Body of pancreas (tissue), 4 donors: ENCODE data around the gene SYVN1. TPM values are rescaled to one million over a fixed set of nuclear protein-coding genes. Genes with fewer than 3 reads are reported as not detected.
"Not testable (repeated sequence)": the region's sequence is repeated elsewhere in the genome, so short reads cannot be mapped to it uniquely, and the experiment has no call there.

ENCODE experiments used
- ATAC-seq: fragments of 150-250 bp; one replicate; pipeline ENCODE4 v1.9.1; 2016
- DNase-seq, 4 donors: peaks; one replicate each; pipeline ENCODE4 v3.0.0-alpha.2; 2019
- H3K27ac ChIP-seq, 4 donors: fragments of 200-600 bp; sonication (generic); 1 replicate in 3 of 4; 2 replicates in 1 of 4; pipeline versions ENCODE4 v1.5.1 to v1.6.1; 2016 to 2019; ENCODE audit warnings: mild to moderate bottlenecking in 1 of 4, mixed read lengths in 1 of 4, moderate library complexity in 1 of 4
- H3K27me3 ChIP-seq, 2 donors: fragments of 200-600 bp; sonication (generic); one replicate each; pipeline ENCODE4 v1.6.0; 2016; ENCODE audit warnings: mild to moderate bottlenecking in 1 of 2
- H3K36me3 ChIP-seq, 2 donors: fragments of 200-600 bp; sonication (generic); replicated peaks in 1 of 2; 2 replicates each; pipeline ENCODE4 v1.5.1; 2016; ENCODE audit warnings: low read depth in 2 of 2; ENCODE audit not compliant: insufficient read depth in 1 of 2
- H3K4me1 ChIP-seq: fragments of 200-600 bp; sonication (generic); one replicate; pipeline ENCODE4 v1.6.0; 2016
- H3K4me3 ChIP-seq, 2 donors: fragments of 200-600 bp; sonication (generic); 1 replicate in 1 of 2; 2 replicates in 1 of 2; pipeline ENCODE4 v1.5.1; 2016 to 2019
- H3K9me3 ChIP-seq, 3 donors: fragments of 200-600 bp; sonication (generic); 1 replicate in 2 of 3; 2 replicates in 1 of 3; pipeline ENCODE4 v1.5.1; 2016
- POLR2A ChIP-seq, 3 donors: fragments of 450-650 bp; IDR thresholded peaks; one replicate each; pipeline ENCODE4 v1.6.1; 2016; ENCODE audit warnings: antibody characterized with exemption in 3 of 3, mild to moderate bottlenecking in 2 of 3
- WGBS, 2 donors: methylation state at CpG; one replicate each; pipeline ENCODE4 v1.1.5; 2017; 5-methylcytosine and 5-hydroxymethylcytosine counted together
- intact Hi-C: fragments of 100-400 bp; cut with DNase I; formaldehyde crosslinking; loops from one replicate; pipeline ENCODE4 v1.15.1; 2023
- total RNA-seq, 2 donors: library from RNA; depleted of rRNA; stranded (reverse); fragments of >200 nt; gene quantifications; one replicate each; pipeline ENCODE4 v1.1.0, GENCODE V29; 2016
- TF ChIP-seq, protein P1 (sequence below), 7 experiments: fragments of 450-650 bp in 4 of 7; fragments of 200-600 bp in 3 of 7; sonication (generic) in 3 of 7; IDR thresholded peaks; one replicate each; pipeline ENCODE4 v1.5.1; 2016 to 2019; ENCODE audit warnings: antibody characterized with exemption in 7 of 7

The SYVN1 gene
- total RNA-seq, 2 donors from 2014 or later: 41.0 to 97.2 TPM

DNA sequence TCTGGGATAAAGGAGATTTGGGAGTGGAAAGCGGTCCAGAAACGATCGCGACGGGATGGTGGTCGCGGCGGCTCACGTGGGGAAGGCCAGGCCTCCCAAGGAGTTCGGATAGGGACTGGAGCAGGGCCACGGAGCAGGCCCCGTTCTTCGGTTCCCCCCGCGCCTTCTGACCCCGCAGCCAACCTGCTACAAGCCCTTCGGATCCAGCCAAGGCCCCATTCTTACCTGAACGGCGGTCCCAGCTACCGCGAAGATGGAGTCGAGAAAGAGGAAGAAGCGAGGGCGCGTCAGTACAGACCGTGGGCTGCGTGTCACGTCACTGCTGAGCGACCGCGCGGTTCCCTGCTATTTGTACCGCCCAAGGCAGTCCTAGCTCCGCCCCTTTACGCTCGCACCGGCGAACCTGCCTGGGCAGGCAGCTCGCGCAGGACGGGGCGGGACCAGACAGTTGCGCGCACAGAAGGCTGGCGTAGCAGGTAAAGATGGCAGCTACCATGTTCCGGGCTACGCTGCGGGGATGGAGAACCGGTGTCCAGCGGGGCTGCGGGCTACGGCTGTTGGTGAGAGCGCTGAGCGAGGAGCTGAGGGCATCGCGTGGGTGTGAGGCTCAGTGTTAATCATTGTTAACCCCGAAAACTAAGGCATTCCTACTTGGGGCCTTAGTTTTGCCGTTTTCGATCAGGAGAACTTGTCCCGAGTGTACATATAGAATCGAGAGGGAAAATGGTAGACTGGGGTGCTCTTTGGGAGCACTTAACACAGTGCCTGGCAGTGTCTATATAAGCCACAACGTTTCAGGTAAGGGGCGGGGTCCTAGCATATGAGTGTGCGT, 12.2 kb downstream of the SYVN1 start, which contains the start of the genes FAU and MRPL49:
FAU (minus strand) TSS at position 270 of the 832 bp plus-strand sequence. CDS start 321 bp downstream, outside the sequence.
MRPL49 (plus strand) TSS at position 457 of the 832 bp plus-strand sequence; CDS start at position 483, 26 bp downstream.
- Histone ChIP-seq H3K27me3 (no peaks in the 10 kb centered on the region), H3K36me3 (peaks cover 0 to 19% of the 10 kb centered on the region in 2 donors), H3K4me1 (peaks cover 33% of the 10 kb centered on the region), H3K9me3 (no peaks in the 10 kb centered on the region), H3K4me3 (peak within 1 kb of the TSS; percentile 37 to 63), H3K27ac (peak within 1 kb of the TSS; percentile 71 to 94 (median 88))
- 0% methylated on average over 62 to 64 of the region's 64 CpGs for WGBS, 2 donors
- TF ChIP-seq POLR2A (IDR thresholded peaks at IDR 0.05): peak; percentile 91 to 96 (median 95)
- TF ChIP-seq, protein P1, sequence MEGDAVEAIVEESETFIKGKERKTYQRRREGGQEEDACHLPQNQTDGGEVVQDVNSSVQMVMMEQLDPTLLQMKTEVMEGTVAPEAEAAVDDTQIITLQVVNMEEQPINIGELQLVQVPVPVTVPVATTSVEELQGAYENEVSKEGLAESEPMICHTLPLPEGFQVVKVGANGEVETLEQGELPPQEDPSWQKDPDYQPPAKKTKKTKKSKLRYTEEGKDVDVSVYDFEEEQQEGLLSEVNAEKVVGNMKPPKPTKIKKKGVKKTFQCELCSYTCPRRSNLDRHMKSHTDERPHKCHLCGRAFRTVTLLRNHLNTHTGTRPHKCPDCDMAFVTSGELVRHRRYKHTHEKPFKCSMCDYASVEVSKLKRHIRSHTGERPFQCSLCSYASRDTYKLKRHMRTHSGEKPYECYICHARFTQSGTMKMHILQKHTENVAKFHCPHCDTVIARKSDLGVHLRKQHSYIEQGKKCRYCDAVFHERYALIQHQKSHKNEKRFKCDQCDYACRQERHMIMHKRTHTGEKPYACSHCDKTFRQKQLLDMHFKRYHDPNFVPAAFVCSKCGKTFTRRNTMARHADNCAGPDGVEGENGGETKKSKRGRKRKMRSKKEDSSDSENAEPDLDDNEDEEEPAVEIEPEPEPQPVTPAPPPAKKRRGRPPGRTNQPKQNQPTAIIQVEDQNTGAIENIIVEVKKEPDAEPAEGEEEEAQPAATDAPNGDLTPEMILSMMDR (IDR thresholded peaks at IDR 0.05): peak in 1 of 7 experiments; percentile 25
- DNase-seq (peak; percentile 99 to 100 (median 99)), ATAC-seq (peak; percentile 82)
- intact Hi-C loops: no loop called here

GRCh38 chr11:65121447-65121864, 12.9 kb downstream of the SYVN1 start:
- H3K9me3 ChIP-seq: no peaks in the 10 kb centered on the region
- peak overlapping the region; percentile 37 to 63 for H3K4me3 ChIP-seq
- WGBS, 2 donors: 0% methylated on average over 13 to 22 of the region's 22 CpGs
- peaks cover 38% of the 10 kb centered on the region for H3K4me1 ChIP-seq
- DNase-seq (peak in 1 of 4 donors; percentile 37), ATAC-seq (no peak)
- peak overlapping the region; percentile 71 to 94 (median 88) for H3K27ac ChIP-seq
- TF ChIP-seq, protein P1 (IDR thresholded peaks at IDR 0.05): no peak
- no peak for TF ChIP-seq POLR2A (IDR thresholded peaks at IDR 0.05)
- H3K36me3 ChIP-seq: peaks cover 0 to 15% of the 10 kb centered on the region in 2 donors
- no peaks in the 10 kb centered on the region for H3K27me3 ChIP-seq
- intact Hi-C loops: no loop called here

GRCh38 chr11:65120831-65121230, 13.5 kb downstream of the SYVN1 start:
- H3K4me1 ChIP-seq: peaks cover 44% of the 10 kb centered on the region
- H3K36me3 ChIP-seq: peaks cover 0 to 12% of the 10 kb centered on the region in 2 donors
- intact Hi-C loops: no loop called here
- DNase-seq: no peak
- H3K27ac ChIP-seq: peak overlapping the region in 3 of 4 donors; percentile 83 to 94 (median 93)
- 40 to 48% methylated on average over 3 of the region's 3 CpGs for WGBS, 2 donors
- no peak for ATAC-seq
- TF ChIP-seq, protein P1 (IDR thresholded peaks at IDR 0.05): no peak
- TF ChIP-seq POLR2A (IDR thresholded peaks at IDR 0.05): no peak
- H3K9me3 ChIP-seq: no peaks in the 10 kb centered on the region
- H3K4me3 ChIP-seq: no peak overlapping the region
- no peaks in the 10 kb centered on the region for H3K27me3 ChIP-seq

- intact Hi-C loops: no loop called here
- no peak for ATAC-seq
- Histone ChIP-seq H3K4me1 (peaks cover 56% of the 10 kb centered on the region), H3K27me3 (no peaks in the 10 kb centered on the region), H3K9me3 (no peaks in the 10 kb centered on the region), H3K27ac (no peak overlapping the region), H3K36me3 (peaks cover 0 to 7% of the 10 kb centered on the region in 2 donors), H3K4me3 (no peak overlapping the region)
- DNase-seq: peak in 1 of 4 donors; percentile 0
- TF ChIP-seq, protein P1 (IDR thresholded peaks at IDR 0.05): no peak
- TF ChIP-seq POLR2A (IDR thresholded peaks at IDR 0.05): no peak
These were observed 14.7 kb downstream of the SYVN1 start for GRCh38 chr11:65119670-65119995.

- peak in 1 of 4 donors; percentile 0 for DNase-seq
- peak overlapping the region in 2 of 4 donors; percentile 94 to 96 for H3K27ac ChIP-seq
- H3K4me3 ChIP-seq, H3K9me3 ChIP-seq, H3K36me3 ChIP-seq, ATAC-seq, intact Hi-C loops, H3K27me3 ChIP-seq: not testable (repeated sequence)
- peaks cover 61% of the 10 kb centered on the region for H3K4me1 ChIP-seq
- 74 to 78% methylated on average over 18 of the region's 18 CpGs for WGBS, 2 donors
These were observed 15.2 kb downstream of the SYVN1 start for GRCh38 chr11:65118891-65119669.
